HG03095 (cell line): ENCODE measurements around the gene RNF4.

Experiments
- ATAC-seq: cut with Tn5 transposase; IDR thresholded peaks from one replicate; pipeline ENCODE4 v1.9.1; 2021; ENCODE audit warnings: moderate library complexity; ENCODE audit not compliant: unreplicated experiment

Gene RNF4

DNA sequence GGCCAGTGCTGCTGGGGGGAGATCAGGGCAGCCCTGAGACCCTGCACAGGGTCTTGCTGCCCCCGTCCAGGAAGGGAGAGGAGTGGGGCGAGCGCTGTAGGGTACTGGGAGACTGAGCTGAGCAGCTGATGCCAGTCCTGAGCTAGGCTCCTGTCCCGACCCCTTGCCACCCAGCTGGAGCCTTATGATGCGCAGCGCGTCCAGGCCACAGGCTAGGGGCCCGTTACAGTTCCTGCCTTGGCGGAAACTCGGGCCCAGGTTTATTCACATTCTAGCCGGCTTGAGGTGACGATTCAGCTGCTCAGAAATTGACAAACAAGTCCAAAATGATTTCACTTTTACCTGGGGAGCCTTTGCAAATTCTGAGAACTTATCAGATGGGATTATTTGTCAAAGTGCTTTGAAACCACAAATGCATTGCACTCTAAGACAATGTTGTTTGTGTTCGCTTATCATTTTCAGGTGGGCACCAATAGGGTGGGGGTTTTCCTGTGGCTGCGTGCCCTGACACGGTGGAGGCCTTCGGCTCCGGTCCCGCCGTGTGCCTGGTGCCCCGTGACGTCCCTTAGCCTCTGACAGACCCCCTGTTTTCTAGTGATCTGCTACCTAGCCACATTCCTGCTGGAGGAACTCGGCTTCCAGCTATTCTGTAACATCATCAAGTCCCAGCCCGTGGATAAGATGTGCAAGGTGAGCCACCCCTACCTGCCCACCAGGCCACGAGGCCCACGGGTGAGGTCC lies 31.3 kb upstream of the RNF4 start:
- ATAC-seq: no peak

DNA sequence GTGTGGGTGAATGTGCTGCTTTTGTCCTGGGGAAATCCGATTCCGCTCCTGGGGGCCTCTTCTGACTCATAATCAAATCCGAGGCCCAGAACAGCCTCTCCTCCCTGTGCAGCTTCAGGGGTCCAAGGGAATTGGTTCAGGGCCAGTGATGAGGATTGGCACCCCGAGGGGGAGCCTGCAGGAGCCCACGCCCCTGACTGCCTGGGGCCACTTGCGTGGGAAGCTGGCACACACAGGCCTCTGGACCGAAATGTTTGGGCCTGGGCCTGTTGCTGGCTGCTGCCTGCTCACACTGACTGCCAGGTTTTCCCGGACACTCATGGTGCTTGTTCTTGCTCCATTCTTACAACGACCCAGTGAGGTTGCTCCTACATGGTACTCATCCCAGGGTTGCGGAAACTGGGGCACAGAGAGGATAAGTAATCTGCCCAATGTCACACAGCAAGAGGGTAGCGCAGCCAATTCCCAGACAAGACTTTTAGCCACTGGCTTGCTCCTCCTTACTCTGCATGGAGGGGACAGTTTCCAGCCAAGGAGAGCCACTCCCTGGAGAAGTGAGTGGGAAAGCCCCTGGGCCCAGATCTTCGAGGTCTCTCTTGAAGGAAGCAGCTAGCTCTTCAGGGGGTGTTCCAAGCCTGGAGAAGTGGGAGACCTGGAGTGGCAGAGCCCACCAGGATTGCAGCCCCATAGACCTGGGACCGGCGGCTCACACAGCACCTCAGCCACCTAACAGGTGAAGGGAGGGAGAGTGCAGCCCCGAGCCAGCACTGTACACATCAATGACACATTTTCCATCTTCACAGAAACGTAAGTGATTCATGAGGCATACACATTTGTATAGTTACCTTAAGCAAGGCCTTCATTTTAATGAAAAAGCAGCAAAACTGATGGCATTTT lies 29.8 kb upstream of the RNF4 start:
- ATAC-seq: no peak

DNA sequence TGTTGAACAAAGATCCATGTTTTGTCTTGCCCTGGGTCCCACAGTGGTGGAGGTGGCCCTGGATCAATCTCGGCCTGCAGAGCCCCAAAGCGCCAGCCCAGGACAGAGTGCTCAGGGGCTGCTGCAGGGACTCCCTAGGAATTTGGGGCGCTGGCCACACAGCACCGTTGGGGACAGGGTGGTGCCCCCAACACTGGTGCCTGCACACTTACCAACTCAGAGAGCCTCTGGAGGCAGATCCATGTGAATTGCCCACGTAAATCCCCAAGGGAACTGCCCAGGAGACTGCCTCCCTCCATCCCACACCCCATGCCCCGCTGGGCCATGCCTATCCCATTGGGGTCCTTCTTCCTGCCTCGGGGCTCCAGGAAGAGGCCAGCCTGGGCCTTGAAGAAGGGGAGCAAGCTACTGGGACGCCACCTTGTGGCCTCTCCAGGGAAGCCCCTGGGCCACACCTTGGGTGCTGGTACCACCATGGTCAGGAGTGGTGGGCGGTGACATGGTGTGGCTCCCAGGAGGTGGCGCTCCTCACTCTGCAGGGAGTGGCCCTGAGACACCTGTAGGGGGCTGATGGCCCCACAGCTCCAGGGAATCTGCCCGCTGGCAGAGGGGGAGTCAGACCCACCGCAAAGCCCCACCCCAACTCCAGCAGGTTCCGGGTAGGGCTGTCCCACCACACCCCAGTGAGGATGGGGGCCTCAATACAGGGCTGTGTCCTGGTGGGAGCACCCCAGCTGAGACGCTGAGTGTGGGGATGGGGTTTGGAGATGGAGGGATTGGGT lies 27.3 kb upstream of the RNF4 start:
- peak; percentile 77 for ATAC-seq

DNA sequence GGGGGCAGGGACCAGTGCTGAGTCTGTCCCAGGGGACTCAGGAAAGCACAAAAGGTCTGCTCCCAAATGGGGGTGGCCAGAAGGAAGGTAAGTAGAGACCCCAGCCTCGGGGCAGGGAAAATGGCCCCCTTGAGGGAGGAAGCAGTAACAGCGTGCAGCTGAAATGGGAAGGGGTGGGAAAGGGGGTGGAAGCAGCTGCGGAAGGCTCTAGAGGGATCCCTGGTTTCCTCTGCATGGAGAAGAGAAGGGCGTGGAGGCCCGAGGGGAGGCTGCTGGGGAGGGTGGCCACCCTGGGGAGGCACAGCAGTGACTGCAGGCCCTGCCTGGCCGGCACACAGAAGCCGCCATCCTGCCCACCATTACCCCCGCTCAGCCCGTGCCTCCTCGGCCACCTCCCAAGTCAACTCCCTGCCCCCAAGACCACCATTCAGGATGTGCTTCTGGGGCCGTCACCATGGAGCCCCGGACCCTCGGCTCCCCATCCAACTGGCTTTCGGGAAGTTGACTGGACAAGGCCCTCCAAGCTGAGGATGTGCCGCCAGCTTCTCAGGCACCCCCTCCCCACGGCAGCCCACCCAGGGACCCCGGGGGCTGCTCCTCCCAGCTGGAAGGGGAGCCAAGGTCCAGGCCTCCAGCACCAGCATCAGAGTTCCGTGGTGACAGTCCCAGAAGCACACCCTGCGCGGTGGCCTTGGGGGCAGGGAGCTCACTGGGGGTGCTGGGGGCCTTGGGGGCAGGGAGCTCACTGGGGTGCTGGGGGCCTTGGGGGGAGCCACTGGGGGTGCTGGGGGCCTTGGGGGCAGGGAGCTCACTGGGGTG lies 26.5 kb upstream of the RNF4 start:
- ATAC-seq: no peak

DNA sequence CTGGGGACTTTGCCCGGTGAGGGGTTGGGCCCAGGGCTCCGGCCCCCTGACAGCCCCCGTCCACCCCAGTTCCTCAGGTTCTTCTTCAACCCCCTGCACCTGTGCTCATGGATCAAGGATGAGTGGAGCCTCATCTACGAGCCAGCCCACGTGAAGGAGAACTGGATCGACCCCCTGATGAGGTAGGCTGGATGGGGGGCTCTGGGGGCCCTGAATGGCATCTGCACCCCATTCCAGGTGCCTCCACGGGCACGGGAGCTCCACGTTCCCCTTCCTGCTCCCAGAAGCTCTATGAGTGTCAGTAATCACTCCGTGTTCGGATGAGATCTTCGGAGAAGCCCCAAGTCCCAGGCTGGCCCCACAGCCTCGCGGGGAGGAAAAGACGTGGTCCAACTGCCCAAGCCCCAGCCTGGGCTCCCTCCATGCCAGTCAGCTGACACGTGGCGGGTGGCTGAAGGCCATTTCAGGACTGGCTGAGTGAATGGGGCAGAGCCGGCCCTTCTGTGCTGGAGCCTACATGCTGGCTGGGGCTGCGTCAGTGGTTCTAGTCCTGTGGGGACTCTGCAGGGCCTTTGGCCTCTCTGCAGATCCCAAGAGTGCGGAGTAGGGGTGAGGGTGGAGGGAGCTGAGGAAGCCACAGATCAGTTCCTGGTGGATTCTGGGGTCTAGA lies 25.7 kb upstream of the RNF4 start:
- ATAC-seq: no peak

DNA sequence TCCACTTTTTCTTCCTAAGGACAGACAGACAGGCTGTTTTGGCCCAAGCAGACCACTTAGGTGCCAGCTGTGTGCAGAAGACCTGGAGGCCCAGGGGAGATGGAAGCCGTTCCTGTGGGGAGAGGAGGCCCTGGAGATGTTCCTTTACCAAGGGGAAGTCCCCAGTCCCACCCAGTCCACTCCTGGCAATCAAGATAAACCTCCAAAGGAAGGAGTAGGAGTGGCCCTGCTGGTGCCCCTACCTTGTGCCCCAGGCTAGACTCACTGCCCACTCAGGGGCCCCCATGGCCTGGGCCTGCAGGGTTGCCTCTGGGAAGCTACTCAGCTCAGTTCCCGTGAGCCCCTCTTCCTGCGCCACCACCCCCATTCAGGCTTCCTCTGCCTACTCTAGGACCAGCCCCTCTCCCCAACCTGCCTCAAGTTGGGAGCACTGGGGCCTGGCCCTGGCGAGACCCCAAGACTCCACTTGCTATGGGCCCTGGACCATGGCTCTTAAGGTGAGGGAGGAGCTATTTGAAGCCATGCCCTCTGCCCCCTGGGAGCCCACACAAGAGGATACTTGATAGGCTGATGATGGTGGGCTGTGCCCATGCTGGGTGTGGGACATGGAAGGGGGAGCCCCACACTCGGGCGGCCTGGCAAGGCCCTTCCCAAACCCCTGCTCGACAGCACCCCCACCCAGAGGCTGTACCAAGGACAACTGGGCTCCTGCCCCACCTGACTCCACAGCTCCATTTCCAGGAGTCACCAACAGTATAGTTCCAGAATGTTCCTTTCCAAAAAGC lies 24.8 kb upstream of the RNF4 start:
- no peak for ATAC-seq

DNA sequence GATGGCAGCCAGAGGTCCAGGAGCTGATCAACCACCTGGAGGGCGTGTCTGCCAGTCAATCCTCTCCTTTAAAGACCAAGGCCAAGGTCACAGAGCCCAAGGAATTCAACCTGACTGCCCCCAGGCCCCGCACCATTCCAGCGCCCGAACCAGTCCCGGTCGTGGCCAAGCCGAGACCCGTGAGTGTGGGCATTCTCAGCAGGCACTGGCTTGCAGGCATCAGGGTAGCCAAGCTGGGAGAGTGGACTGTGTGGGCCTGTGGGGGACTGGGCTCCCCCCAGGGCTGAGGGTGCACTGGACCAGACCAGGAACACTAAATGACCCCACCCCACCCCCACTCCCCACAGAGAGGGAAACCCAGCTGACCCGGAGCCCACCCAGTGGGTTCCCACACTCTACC lies 23.8 kb upstream of the RNF4 start:
- ATAC-seq: no peak

DNA sequence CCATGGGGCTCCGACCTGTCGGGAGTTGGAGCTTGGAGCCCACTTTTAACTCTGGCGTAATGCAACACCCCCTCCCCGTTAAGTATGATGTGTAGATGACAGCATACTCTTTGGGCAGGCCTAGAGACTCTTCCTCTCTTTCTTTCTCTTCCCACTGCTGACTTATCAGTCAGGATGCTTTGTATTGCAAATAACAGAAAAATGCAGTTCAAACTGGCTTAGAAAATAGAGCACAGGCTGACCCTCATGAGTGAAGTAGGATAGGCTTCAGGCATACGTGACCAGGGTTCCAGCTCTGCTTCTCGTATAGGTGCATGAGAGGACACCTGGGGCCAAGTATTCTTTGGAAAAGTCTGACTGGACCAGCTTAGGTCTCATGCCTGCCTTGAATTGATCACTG lies 23.3 kb upstream of the RNF4 start:
- no peak for ATAC-seq

DNA sequence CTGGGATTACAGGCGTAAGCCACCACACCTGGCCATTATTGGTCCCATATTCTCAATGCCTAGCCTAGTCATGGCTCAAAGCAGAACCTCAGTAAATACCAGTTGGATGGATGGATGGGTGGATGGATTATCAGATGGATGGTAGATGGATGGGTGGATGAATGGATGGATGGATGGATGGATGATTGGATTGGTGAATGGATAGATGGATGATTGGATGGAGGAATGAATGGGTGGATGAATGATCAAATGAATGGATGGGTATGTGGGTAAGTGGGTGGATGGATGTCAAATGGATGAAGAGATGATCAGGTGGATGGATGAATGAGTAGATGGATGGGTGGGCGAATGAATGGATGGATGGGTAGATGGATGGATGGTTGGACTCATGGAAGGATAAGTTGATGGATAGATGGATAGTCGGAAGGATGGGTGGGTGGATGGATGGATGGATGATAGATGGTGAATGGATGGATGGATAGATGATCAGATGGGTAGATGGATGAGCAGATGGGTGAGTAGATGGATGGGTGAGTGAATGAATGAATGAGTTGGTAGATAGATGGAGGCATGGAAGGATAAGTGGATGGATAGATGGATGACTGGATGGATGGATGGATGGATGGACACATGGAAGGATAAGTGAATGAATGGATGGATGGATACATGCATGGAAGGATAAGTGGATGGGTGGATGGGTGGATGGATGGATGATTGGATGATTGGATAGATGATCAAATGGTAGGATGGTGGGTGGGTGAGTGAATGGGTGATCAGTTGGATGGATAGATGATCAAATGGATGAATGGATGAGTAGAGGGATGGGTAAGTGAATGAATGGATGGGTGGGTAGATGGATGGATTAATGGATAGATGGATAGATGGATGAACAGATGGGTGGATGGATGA lies 22.0 kb upstream of the RNF4 start:
- ATAC-seq: no peak

DNA sequence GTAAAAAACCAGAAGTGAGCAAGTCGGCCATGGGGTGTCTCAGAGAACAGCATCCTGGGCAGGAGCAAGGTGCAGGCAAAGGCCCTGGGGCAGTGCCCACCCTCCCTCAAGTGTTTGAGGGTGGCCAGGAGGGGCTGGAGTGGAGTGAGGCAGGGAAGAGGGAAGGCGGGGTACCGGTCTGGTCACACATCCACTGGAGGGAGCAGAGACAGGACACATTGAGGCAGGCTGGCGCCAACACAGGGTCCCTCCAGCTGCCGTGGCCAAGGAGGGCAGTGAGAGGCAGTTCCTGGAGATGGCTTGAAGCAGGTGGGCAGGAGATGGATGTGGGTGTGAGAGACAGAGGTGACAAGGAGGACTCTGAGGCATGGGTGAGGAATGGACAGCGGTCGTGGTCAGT lies 20.3 kb upstream of the RNF4 start:
- ATAC-seq: no peak

DNA sequence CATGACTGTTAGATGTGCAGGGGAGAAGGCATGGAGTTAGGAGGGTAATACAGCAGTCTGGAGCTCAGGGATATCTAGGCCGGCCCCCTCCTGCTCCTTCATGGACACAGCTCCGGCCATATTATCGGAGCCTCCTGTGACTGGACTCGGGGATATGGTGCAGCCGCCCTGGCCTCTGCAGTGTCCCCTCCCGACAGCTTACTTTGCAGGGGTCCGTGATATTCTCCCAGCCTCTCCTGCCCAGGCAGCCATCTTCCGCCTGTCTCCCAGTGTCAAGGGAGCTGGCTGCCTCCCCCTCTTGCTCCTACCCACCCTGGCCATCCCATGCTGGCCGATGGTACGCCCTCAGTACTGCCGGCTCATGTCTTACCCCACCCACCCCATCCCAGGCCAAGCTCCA lies 19.9 kb upstream of the RNF4 start:
- ATAC-seq: no peak

DNA sequence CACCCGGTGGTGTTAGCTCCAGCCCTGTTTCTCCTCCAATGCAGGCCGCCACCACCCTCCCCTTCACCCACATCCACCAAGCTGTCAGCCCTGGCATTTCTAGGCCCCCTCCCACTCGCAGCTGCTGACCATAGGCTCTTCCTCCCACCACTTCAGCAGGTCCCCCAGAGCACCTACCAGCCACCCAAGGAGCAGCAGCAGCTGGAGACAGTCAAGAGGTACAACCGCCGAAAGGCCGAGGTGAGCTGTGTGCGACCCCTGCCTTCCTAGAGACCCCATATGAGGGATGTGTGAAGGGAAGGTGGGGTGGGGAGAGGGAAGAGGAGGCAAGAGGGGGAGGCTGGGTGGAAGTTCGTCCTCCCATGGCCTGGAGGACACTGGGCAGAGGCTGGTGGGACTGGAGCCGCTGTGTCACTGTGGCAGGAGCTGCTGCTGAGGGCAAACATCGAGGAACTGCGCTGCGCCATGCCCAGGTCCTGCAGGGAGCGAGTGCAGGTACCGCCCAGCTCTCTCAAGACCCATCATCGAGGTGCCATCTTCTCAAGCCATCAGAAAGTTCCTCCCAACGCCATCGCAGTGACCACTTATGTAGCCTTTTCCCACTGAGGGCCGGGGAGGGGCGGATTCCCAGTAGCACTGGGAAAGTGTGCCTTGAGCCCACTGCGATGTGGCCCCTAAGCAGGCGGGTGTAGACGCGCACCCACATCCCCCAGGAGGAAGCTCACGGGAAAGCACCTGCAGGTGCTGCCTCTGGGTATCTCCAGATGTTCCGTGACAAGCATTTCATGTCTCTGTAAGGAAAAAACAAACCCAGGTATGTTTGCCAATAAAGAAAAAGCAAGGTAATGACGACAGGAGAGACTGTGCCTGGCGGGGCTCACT lies 19.2 kb upstream of the RNF4 start:
- no peak for ATAC-seq

DNA sequence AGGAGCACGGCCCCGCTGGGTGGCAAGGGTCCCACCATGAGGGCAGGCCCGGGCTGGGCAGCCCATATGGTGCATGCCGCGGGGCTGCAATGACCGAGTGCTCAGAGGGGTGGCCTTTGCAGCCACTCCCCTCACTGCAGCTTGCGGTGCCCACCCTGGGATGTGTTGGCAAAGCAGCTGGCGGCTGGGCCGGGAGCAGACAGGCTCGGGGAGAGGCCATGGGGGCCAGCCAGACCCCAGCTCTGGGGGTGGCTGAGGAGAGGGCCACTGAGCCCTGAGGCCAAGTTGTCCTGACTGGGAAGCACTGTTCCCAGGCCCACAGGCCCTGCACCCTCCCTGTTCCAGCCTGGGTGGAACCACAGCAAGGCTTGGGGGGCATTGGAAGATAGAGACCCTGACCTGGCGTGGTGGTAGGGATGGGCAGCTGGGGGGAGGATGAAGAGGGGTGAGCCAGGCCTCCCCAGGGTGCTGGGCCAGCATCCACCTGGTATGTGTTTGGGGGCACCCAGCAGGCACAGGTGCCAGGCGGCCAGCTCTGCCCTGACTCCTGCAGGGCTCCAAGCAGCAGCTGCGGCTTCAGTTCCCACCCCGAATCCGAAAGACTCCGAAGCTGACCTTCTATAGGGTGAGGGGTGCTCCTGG lies 18.4 kb upstream of the RNF4 start:
- no peak for ATAC-seq

DNA sequence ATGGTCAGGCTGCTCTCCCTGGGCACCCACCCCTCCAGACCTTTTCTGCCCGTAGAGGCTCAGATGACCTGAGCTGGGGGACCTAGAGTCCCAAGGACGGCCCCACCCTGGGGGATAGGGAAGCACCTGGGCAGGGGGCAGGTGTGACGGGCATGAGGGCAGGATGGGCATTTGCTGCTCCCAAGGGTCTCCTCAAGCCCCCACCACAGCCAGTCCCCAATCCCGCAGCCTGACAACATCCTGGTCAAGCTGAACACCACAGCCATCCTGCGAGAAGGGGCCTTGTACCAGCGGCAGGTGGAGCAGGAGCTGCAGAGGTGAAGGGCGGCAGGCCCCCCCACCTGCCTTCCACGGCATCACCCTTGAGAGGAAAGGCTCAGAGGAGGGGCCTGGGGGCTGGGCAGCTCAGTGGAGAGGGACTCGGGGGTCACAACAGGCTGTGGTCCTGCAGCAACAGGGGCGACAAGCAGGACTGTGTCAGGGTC lies 17.8 kb upstream of the RNF4 start:
- no peak for ATAC-seq

DNA sequence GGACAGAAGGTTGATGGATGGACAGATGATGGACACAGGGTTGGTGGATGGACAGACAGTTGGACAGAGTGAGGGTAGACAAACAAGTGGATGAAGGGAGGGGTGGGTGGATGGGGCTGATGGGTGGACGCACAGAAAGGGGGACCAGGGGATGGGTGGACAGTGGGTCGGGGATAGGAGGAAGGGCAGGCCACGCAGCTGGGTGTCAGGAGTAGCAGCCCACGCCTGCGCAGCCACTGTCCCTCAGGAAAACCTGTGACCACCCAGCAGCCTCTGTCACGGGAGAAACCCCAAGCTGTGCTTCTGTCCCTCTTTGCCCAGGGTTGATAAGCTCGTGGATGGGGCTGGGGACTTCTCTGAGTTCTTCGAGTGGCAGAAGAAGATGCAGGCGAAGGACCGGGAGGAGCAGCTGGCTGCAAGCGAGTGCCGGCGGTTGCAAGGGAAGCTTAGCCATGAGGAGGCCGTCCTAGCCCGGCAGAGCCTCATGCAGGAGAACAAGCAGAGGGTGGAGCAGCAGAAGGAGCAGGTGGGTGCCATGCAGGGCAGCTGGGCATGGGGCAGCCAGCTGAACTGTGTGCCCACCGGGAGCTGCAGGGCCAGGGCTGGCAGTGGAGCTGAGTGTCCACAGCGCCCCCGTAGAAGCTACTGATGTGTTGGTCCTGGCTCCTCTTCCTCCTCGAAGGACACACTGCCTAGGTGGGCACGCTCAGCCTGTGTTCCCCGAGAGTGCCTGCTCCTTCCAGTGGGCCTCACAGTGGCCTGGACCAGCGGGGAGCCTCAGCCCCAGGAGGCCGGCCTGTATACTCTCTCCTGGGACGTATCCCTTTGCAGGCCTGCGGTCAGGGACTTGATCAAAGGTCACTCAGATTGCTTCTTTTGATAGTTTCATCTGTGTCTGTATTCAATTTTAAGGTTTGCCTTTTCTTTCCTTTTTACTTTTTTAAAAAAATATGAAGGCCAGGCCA lies 16.8 kb upstream of the RNF4 start:
- ATAC-seq: no peak
